ENCODE measurements around the gene GRM1. TPM values are rescaled to one million over a fixed set of nuclear protein-coding genes. Genes with fewer than 3 reads are reported as not detected.

GRM1 gene
- total and polyA plus RNA-seq, 4 donors: 0.02 to 0.12 (median 0.06) TPM

DNA sequence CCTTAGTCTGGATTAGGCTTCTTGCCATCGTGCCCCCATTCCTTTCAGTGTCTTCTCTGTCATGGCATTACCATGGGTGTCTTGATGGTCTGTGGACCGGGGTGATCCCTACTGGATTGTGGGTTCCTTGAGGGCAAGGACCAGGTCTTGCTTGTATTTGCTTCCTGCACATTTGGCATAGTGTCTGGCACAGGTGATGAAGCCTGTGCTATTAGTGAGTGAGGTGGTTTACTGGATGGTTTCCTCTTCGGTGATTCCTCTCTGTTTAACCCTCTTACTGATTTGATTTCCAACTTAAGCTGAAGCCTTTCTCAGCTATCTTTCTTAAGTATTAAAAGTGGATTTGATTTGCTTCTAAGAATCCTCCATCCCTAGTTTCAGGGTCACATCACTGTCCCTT lies 162.3 kb downstream of the GRM1 start:
- 86 to 87% methylated on average over 3 of the region's 3 CpGs for WGBS, 2 donors
- no peak overlapping the region for H3K4me3 ChIP-seq
- H3K9me3 ChIP-seq (ENCODE audit: control insufficient read depth in 4 of 4, insufficient read depth in 3 of 4, low read length in 3 of 4): no peaks in the 10 kb centered on the region
- no peaks in the 10 kb centered on the region for H3K27me3 ChIP-seq (ENCODE audit: control insufficient read depth in 3 of 3, insufficient read depth in 3 of 3, low read length in 2 of 3)
- TF ChIP-seq, protein P1, sequence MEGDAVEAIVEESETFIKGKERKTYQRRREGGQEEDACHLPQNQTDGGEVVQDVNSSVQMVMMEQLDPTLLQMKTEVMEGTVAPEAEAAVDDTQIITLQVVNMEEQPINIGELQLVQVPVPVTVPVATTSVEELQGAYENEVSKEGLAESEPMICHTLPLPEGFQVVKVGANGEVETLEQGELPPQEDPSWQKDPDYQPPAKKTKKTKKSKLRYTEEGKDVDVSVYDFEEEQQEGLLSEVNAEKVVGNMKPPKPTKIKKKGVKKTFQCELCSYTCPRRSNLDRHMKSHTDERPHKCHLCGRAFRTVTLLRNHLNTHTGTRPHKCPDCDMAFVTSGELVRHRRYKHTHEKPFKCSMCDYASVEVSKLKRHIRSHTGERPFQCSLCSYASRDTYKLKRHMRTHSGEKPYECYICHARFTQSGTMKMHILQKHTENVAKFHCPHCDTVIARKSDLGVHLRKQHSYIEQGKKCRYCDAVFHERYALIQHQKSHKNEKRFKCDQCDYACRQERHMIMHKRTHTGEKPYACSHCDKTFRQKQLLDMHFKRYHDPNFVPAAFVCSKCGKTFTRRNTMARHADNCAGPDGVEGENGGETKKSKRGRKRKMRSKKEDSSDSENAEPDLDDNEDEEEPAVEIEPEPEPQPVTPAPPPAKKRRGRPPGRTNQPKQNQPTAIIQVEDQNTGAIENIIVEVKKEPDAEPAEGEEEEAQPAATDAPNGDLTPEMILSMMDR (IDR thresholded peaks at IDR 0.05; ENCODE audit: control extremely low read depth, extremely low read depth): no peak
- no peak overlapping the region for H3K9ac ChIP-seq (ENCODE audit: insufficient read depth in 1 of 2, low read length in 2 of 2)
- H3K36me3 ChIP-seq (ENCODE audit: control insufficient read depth in 4 of 4, insufficient read depth in 4 of 4, low read length in 4 of 4): no peaks in the 10 kb centered on the region
- no peak for DNase-seq
- H3K4me1 ChIP-seq (ENCODE audit: control insufficient read depth in 5 of 5, insufficient read depth in 5 of 5, low read length in 5 of 5): no peaks in the 10 kb centered on the region
- H3K27ac ChIP-seq (ENCODE audit: low read depth in 1 of 2, low read length in 1 of 2): no peak overlapping the region
- no peak for ATAC-seq (ENCODE audit: insufficient read depth, low FRiP score)

DNA sequence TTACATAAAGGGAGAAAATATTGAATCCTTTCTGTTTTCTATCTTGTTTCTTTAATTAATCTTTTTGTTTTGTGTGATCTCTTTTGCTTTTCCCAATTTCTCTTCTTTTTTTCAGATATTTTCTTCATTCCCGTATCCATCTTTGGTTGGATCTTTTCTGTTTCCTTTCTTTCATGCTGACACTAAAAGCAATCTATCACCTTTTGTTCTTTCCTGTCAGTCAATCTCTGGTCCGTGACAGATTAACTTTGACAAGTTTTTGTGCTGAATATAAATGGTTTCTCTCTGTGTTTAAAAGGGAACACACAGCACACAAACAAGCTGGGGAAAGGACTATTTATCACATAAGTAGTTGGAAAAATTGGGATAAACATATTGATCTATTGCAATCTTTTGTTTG lies 162.8 kb downstream of the GRM1 start:
- no peak overlapping the region for H3K9ac ChIP-seq (ENCODE audit: insufficient read depth in 1 of 2, low read length in 2 of 2)
- H3K27me3 ChIP-seq (ENCODE audit: control insufficient read depth in 3 of 3, insufficient read depth in 3 of 3, low read length in 2 of 3): no peaks in the 10 kb centered on the region
- H3K36me3 ChIP-seq (ENCODE audit: control insufficient read depth in 4 of 4, insufficient read depth in 4 of 4, low read length in 4 of 4): no peaks in the 10 kb centered on the region
- 44 to 63% methylated on average over 2 of the region's 2 CpGs for WGBS, 2 donors
- TF ChIP-seq, protein P1 (IDR thresholded peaks at IDR 0.05; ENCODE audit: control extremely low read depth, extremely low read depth): no peak
- no peaks in the 10 kb centered on the region for H3K9me3 ChIP-seq (ENCODE audit: control insufficient read depth in 4 of 4, insufficient read depth in 3 of 4, low read length in 3 of 4)
- no peaks in the 10 kb centered on the region for H3K4me1 ChIP-seq (ENCODE audit: control insufficient read depth in 5 of 5, insufficient read depth in 5 of 5, low read length in 5 of 5)
- no peak overlapping the region for H3K27ac ChIP-seq (ENCODE audit: low read depth in 1 of 2, low read length in 1 of 2)
- no peak for DNase-seq
- no peak for ATAC-seq (ENCODE audit: insufficient read depth, low FRiP score)
- H3K4me3 ChIP-seq: no peak overlapping the region

- no peaks in the 10 kb centered on the region for H3K9me3 ChIP-seq (ENCODE audit: control insufficient read depth in 4 of 4, insufficient read depth in 3 of 4, low read length in 3 of 4)
- DNase-seq: no peak
- ATAC-seq (ENCODE audit: insufficient read depth, low FRiP score): no peak
- no peak overlapping the region for H3K27ac ChIP-seq (ENCODE audit: low read depth in 1 of 2, low read length in 1 of 2)
- H3K4me1 ChIP-seq (ENCODE audit: control insufficient read depth in 5 of 5, insufficient read depth in 5 of 5, low read length in 5 of 5): no peaks in the 10 kb centered on the region
- no peak overlapping the region for H3K4me3 ChIP-seq
- H3K27me3 ChIP-seq (ENCODE audit: control insufficient read depth in 3 of 3, insufficient read depth in 3 of 3, low read length in 2 of 3): no peaks in the 10 kb centered on the region
- H3K36me3 ChIP-seq (ENCODE audit: control insufficient read depth in 4 of 4, insufficient read depth in 4 of 4, low read length in 4 of 4): no peaks in the 10 kb centered on the region
- WGBS, 2 donors: 65 to 72% methylated on average over 4 of the region's 4 CpGs
- H3K9ac ChIP-seq (ENCODE audit: insufficient read depth in 1 of 2, low read length in 2 of 2): no peak overlapping the region
- TF ChIP-seq, protein P1 (IDR thresholded peaks at IDR 0.05; ENCODE audit: control extremely low read depth, extremely low read depth): no peak
These were observed 165.6 kb downstream of the GRM1 start for GRCh38 chr6:146194434-146194833.

GRCh38 chr6:146200176-146200575 lies 171.3 kb downstream of the GRM1 start:
- no peaks in the 10 kb centered on the region for H3K9me3 ChIP-seq (ENCODE audit: control insufficient read depth in 4 of 4, insufficient read depth in 3 of 4, low read length in 3 of 4)
- H3K4me1 ChIP-seq (ENCODE audit: control insufficient read depth in 5 of 5, insufficient read depth in 5 of 5, low read length in 5 of 5): no peaks in the 10 kb centered on the region
- TF ChIP-seq, protein P1 (IDR thresholded peaks at IDR 0.05; ENCODE audit: control extremely low read depth, extremely low read depth): no peak
- no peak overlapping the region for H3K4me3 ChIP-seq
- 66 to 81% methylated on average over 2 of the region's 2 CpGs for WGBS, 2 donors
- H3K36me3 ChIP-seq (ENCODE audit: control insufficient read depth in 4 of 4, insufficient read depth in 4 of 4, low read length in 4 of 4): no peaks in the 10 kb centered on the region
- DNase-seq (peak in 2 of 3 donors; percentile 15 to 30), ATAC-seq (ENCODE audit: insufficient read depth, low FRiP score) (no peak)
- no peak overlapping the region for H3K27ac ChIP-seq (ENCODE audit: low read depth in 1 of 2, low read length in 1 of 2)
- H3K27me3 ChIP-seq (ENCODE audit: control insufficient read depth in 3 of 3, insufficient read depth in 3 of 3, low read length in 2 of 3): no peaks in the 10 kb centered on the region
- no peak overlapping the region for H3K9ac ChIP-seq (ENCODE audit: insufficient read depth in 1 of 2, low read length in 2 of 2)

All from lung (tissue), 12 donors.